ENCODE results near the gene STAM2.

DNA sequence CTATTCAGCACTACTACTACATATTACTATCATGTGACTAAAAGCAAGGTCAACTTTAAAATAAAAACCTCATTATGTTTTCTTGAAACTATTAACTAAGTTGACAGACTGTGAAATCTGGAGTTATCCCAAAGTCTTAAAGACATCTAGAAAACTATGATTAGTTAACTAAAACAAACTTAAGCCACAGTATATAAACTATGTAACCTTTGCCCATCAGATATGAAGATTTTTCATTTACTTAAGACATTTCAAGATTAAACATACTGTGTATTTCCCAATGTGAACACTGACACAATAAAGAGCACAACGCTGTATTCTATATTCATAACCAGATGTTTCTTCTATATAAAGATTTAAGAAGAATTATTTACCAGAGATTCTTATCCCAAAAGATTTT lies 43.3 kb downstream of the STAM2 start:
- TF ChIP-seq CTCF (IDR thresholded peaks at IDR 0.05) = no peak
- no peak for TF ChIP-seq POLR2AphosphoS5 (IDR thresholded peaks at IDR 0.05)
- TF ChIP-seq POLR2A (IDR thresholded peaks at IDR 0.05) = no peak
- no peak for TF ChIP-seq EP300 (IDR thresholded peaks at IDR 0.05)
